Midbrain (tissue), 1 donor: ENCODE results near the gene STKLD1.
"Not testable (repeated sequence)": the region's sequence is repeated elsewhere in the genome, so short reads cannot be mapped to it uniquely, and the experiment has no call there.

Experiments
- DNase-seq: peaks from one replicate; lab custom pipeline; 2025; lab: John Stamatoyannopoulos, UW

The STKLD1 gene

DNA sequence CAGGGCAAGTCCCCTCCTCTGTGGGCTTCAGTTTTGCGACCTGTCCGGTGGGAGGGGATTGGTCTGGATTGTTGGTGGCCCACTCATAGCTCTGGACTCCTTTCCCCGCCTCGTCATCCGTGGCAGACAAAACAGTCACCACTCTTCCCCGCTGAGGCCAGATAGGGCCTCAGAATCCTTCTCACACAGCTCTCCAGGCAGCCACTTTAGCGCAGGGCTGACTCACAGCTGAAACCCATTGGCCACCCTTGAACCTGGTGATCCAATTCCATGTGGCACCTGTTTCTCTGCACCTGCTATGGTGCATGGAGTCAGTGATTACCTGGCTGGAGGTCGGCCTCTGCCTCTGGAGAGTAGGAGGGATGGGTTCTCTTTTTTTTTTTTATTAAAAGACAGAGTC, 67.8 kb downstream of the STKLD1 start:
- DNase-seq = no peak

DNA sequence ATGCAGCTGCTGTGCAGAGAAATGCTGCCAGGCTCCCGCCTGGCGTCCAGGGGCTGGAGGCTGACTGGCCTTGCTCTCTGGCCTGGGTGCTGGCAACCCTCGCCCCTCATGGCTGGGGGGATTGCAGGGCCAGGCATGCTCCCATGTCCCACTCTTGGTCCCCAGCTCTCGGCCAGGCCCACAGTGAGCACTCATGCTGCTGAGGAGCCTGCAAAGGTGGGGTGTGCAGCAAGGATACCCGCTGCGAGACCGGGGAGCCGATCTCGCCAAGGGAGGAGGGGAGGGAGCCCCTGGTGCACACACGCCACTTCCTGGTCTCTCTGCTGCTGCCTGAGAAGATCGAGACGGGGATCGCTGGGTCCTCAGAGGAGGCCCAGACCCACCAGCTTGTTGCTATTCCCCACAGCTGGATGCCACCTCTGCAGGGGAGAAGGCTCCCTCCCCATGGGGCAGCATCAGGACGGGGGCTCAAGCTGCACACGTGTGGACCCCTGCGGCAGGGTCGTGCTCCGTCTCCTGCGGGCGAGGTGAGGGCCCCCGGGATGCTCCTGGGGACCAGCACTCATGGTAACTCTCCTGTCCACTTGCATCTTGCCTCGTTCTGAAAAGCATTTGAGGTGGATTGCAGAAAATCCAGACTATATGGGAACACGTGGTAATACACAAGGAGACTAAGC, 69.3 kb downstream of the STKLD1 start:
- DNase-seq = no peak

DNA sequence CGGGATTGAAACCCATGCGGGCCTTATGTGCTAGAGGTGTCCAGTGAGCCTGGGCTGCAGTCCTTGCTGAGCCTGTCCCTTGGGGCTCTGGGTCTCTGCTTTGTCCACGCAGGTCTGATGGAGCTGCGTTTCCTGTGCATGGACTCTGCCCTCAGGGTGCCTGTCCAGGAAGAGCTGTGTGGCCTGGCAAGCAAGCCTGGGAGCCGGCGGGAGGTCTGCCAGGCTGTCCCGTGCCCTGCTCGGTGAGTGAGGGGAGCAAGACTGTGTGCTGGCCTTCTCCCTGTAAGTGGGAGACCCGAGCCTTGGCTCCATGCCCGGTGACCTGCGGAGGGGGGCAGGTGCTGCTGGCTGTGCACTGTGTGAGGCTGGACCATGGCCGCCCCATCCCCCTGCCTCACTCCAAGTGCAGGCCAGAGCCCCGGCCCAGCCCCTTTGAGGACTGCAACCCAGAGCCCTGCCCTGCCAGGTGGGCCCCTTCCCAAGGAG, 72.4 kb downstream of the STKLD1 start:
- no peak for DNase-seq

DNA sequence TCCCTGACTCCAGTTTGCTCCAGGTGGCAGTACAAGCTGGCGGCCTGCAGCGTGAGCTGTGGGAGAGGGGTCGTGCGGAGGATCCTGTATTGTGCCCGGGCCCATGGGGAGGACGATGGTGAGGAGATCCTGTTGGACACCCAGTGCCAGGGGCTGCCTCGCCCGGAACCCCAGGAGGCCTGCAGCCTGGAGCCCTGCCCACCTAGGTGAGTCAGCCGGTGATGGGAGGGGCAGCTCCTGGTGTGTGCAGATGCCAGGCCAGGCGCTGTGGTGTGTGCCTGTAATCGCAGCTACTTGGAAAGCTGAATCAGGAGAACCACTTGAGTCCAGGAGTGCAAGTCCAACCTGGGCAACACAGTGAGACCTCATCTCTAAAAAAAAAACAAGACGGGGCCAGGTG, 73.6 kb downstream of the STKLD1 start:
- DNase-seq = no peak

DNA sequence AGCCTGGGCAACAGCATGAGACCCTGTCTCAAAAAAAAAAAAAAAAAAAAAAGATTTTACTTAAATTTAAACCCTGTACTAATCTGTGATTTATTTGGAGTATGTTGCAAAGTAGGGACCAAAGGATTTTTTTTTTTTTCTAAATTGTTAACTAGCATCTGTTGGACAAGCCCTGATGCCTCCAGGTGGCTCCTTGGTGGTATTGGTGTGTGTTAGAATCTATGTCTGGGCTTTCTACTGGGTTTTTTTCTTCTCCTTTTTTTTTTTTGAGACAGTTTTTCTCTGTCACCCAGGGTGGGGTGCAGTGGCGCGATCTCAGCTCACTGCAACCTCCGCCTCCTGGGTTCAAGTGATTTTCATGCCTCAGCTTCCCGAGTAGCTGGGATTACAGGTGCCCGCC, 75.7 kb downstream of the STKLD1 start:
- DNase-seq = not testable (repeated sequence)

DNA sequence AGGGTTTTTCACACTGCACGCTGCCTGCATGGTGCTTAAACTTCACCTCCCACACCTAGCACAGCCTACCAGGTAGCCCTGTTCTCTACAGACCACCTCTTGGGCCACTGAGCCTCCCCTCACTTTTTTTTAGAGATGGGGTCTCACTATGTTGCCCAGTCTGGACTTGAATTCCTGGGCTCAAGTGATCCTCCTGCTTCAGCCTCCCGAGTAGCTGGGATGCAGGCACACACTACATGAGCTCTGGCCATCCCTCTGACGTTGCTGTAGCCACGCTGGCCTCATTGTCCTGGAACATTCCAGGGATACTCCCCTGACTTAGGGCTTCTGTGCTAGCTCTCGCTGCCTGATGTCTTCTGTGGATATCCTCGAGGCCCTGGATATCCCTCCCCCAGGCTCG, 76.4 kb downstream of the STKLD1 start:
- DNase-seq = no peak

DNA sequence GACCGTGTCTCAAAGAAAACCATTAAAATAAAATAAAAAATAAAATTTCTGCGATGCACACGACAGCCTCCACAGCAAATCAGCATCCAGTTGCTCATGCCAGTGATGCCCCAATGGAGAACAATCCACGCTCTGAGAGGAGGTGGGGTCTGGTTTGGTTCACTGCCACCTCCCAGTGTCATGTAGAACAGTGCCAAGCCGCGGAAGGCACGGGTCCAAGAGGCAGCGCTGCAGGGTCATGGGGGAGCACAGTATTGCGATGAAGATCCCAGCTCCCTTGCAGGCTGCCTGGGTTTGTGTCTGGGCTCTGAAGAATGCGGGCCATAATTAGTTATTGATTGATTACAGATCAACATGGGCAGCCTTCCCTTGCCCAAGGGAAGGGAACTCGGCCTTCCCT, 77.5 kb downstream of the STKLD1 start:
- peak; percentile 13 for DNase-seq

DNA sequence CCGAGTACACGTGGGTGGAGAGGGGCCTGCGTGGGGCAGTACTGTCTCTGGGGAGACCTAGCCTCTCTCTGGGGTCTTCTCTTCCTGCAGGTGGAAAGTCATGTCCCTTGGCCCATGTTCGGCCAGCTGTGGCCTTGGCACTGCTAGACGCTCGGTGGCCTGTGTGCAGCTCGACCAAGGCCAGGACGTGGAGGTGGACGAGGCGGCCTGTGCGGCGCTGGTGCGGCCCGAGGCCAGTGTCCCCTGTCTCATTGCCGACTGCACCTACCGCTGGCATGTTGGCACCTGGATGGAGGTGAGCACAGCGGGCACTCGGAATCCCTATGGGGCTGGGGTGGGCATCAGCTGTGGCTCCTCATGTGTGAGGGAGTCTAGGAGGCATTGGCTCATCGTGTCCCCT, 78.2 kb downstream of the STKLD1 start:
- DNase-seq = no peak

DNA sequence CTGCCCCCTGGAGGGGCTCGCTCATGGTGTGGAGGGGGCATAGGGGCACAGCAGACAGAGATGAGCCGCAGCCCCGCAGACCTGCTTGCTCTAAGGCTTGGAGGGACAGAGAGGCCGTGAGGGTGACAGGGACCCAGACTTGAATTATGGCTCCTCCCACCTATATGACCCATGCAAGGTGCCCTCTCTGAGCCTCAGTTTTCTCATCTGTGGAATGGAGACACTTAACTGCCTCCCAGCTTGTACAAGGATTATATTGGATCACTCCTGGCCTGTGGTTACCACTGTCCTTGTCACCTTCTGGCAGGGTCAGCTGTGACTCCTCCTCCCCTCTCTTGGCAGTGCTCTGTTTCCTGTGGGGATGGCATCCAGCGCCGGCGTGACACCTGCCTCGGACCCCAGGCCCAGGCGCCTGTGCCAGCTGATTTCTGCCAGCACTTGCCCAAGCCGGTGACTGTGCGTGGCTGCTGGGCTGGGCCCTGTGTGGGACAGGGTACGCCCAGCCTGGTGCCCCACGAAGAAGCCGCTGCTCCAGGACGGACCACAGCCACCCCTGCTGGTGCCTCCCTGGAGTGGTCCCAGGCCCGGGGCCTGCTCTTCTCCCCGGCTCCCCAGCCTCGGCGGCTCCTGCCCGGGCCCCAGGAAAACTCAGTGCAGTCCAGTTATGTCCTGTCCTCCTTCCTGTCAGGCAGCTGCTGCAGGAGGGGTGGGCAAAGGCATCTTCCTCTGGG, 78.9 kb downstream of the STKLD1 start:
- DNase-seq = no peak
